ENCODE results near the gene EXOC2.
A peak's percentile ranks its signal among the peaks of the same experiment; 100 is the strongest.

The EXOC2 gene

DNA sequence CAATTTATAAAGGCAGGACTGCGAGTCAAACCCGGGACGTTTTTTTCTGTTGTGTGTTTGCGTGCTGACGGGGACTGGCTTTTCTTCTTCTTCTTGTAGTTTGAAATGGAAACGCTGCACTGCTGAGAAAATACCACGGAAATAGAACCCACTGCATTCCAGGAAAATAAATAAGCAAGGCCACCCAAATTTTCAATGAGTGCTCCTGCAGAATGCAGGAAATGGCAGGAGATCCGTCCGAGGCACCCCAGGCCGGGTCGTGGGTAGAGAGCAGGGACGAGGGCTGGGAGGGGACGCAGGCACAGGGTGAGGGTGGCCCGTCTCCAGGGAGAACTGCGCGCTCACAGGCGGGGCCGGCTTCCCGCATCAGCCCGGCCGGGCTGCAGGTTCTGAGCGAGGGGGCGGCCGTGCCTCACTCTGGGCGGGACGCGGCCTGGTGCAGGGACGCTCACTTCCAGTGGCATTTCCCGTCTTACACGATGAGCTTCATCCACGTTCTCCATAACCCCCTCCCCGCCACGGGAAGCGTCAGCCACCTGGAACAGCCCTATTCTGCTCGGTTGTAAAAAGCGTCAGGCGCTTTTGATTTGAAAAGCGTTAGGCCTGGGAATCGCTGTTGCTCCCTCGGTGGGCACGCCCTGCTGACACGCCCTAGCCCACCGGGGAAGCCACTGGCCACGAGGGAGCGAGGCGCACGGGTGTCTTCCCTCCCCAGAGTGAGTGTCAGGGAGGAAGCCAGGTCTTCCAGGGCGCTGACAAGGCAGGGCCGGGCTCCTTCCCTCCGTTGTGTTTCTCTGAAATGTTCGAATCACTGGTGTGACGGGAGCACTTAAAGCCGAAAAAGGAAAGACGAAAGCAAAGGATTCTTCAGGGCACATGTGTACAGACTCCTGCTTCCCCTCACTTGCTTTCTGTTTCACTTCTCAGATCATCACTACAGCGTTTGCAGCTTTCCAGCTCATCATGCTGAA lies 17.9 kb upstream of the EXOC2 start:
- FAIRE-seq (peak; percentile 92), DNase-seq (ENCODE audit: insufficient read length, low spot score) (peak; percentile 60)
- TF ChIP-seq POU2F2 (IDR thresholded peaks at IDR 0.05; ENCODE audit: low read depth, low read length): no peak
- peak; percentile 63 for TF ChIP-seq SPI1 (IDR thresholded peaks at IDR 0.05; ENCODE audit: low read depth, low read length)
- peak; percentile 62; the same call in 1 of the 2 replicates for TF ChIP-seq POLR2AphosphoS5 (IDR thresholded peaks at IDR 0.05; ENCODE audit: low read depth, low read length)

DNA sequence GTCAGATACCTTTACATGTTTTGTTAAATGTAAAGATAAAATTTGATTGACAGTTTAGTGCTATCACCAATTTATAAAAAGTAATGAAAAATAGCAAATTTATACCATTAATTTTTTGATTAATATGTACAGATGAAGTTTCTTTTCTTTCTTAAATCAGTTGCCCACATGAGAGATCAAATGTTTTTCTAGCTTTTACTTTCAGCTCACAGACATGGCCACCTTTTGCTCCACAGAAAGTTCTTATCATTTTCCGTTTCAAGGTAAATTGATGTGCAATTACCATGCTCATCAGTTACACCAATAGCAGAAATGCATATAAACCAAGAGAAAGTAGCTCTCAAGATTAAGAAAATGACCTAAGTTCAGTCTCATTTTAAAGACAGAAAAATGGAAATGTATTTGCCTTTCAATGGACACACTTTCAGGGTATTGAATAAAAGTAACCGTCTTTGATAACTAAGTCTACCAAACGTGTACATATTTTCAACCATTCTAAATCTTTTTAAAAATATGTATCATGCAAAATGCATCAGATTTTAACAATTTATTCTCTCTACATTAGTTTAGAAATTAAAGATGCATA lies 16.6 kb upstream of the EXOC2 start:
- TF ChIP-seq POLR2AphosphoS5 (IDR thresholded peaks at IDR 0.05; ENCODE audit: low read depth, low read length): no peak
- no peak for TF ChIP-seq TAF1 (IDR thresholded peaks at IDR 0.05; ENCODE audit: low read depth, low read length)
- TF ChIP-seq POU2F2 (IDR thresholded peaks at IDR 0.05; ENCODE audit: low read depth, low read length): no peak
- no peak for TF ChIP-seq PAX5 (IDR thresholded peaks at IDR 0.05; ENCODE audit: insufficient read depth, low read length, severe bottlenecking)
- no peak for TF ChIP-seq POLR2A (IDR thresholded peaks at IDR 0.05; ENCODE audit: low read depth, low read length)
- TF ChIP-seq SPI1 (IDR thresholded peaks at IDR 0.05; ENCODE audit: low read depth, low read length): no peak
- no peak for FAIRE-seq
- DNase-seq (ENCODE audit: insufficient read length, low spot score): no peak

DNA sequence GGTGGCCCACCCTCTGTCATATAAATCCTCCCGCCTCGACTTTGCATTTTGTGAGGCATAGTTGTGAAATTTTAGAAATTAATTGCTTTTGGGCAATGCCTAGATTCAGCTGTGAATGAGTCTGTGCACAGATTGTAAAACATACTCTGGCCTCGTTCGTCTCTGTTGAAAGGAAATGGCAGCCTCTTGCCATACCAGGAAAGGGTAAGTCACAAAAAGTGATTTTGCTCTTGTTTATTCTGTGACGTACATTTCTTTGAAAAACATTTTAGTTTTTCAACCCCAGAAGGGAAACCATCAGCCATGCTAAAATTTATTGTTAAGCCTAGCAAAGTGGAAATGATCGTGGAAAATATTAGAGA lies 15.3 kb upstream of the EXOC2 start:
- TF ChIP-seq SPI1 (IDR thresholded peaks at IDR 0.05; ENCODE audit: low read depth, low read length) (no peak), TAF1 (IDR thresholded peaks at IDR 0.05; ENCODE audit: low read depth, low read length) (no peak), POU2F2 (IDR thresholded peaks at IDR 0.05; ENCODE audit: low read depth, low read length) (no peak), POLR2AphosphoS5 (IDR thresholded peaks at IDR 0.05; ENCODE audit: low read depth, low read length) (no peak), PAX5 (IDR thresholded peaks at IDR 0.05; ENCODE audit: insufficient read depth, low read length, severe bottlenecking) (no peak), POLR2A (IDR thresholded peaks at IDR 0.05; ENCODE audit: low read depth, low read length) (no peak)
- FAIRE-seq (no peak), DNase-seq (ENCODE audit: insufficient read length, low spot score) (no peak)

- TF ChIP-seq PAX5 (IDR thresholded peaks at IDR 0.05; ENCODE audit: insufficient read depth, low read length, severe bottlenecking) (no peak), POLR2AphosphoS5 (IDR thresholded peaks at IDR 0.05; ENCODE audit: low read depth, low read length) (no peak), POLR2A (IDR thresholded peaks at IDR 0.05; ENCODE audit: low read depth, low read length) (no peak), POU2F2 (IDR thresholded peaks at IDR 0.05; ENCODE audit: low read depth, low read length) (no peak), TAF1 (IDR thresholded peaks at IDR 0.05; ENCODE audit: low read depth, low read length) (no peak), SPI1 (IDR thresholded peaks at IDR 0.05; ENCODE audit: low read depth, low read length) (no peak)
- DNase-seq (ENCODE audit: insufficient read length, low spot score) (no peak), FAIRE-seq (peak; percentile 28)
These were observed 14.8 kb upstream of the EXOC2 start for GRCh38 chr6:707576-708236.

GRCh38 chr6:706819-707381 lies 14.0 kb upstream of the EXOC2 start:
- DNase-seq (ENCODE audit: insufficient read length, low spot score) (no peak), FAIRE-seq (peak; percentile 43)
- TF ChIP-seq PAX5 (IDR thresholded peaks at IDR 0.05; ENCODE audit: insufficient read depth, low read length, severe bottlenecking) (no peak), POLR2AphosphoS5 (IDR thresholded peaks at IDR 0.05; ENCODE audit: low read depth, low read length) (no peak), TAF1 (IDR thresholded peaks at IDR 0.05; ENCODE audit: low read depth, low read length) (no peak)

GRCh38 chr6:706146-706545 lies 13.2 kb upstream of the EXOC2 start:
- no peak for FAIRE-seq
- no peak for TF ChIP-seq POLR2A (IDR thresholded peaks at IDR 0.05; ENCODE audit: low read depth, low read length)
- TF ChIP-seq SPI1 (IDR thresholded peaks at IDR 0.05; ENCODE audit: low read depth, low read length): no peak
- no peak for DNase-seq (ENCODE audit: insufficient read length, low spot score)

- no peak for FAIRE-seq
- TF ChIP-seq POLR2A (IDR thresholded peaks at IDR 0.05; ENCODE audit: low read depth, low read length) (no peak), POLR2AphosphoS5 (IDR thresholded peaks at IDR 0.05; ENCODE audit: low read depth, low read length) (no peak), PAX5 (IDR thresholded peaks at IDR 0.05; ENCODE audit: insufficient read depth, low read length, severe bottlenecking) (no peak), TAF1 (IDR thresholded peaks at IDR 0.05; ENCODE audit: low read depth, low read length) (no peak), SPI1 (IDR thresholded peaks at IDR 0.05; ENCODE audit: low read depth, low read length) (no peak), POU2F2 (IDR thresholded peaks at IDR 0.05; ENCODE audit: low read depth, low read length) (no peak)
These were observed 12.1 kb upstream of the EXOC2 start for GRCh38 chr6:705047-705446.

GRCh38 chr6:704046-704445 lies 11.1 kb upstream of the EXOC2 start:
- TF ChIP-seq POLR2A (IDR thresholded peaks at IDR 0.05; ENCODE audit: low read depth, low read length) (no peak), PAX5 (IDR thresholded peaks at IDR 0.05; ENCODE audit: insufficient read depth, low read length, severe bottlenecking) (no peak), SPI1 (IDR thresholded peaks at IDR 0.05; ENCODE audit: low read depth, low read length) (no peak), POU2F2 (IDR thresholded peaks at IDR 0.05; ENCODE audit: low read depth, low read length) (no peak), POLR2AphosphoS5 (IDR thresholded peaks at IDR 0.05; ENCODE audit: low read depth, low read length) (no peak), TAF1 (IDR thresholded peaks at IDR 0.05; ENCODE audit: low read depth, low read length) (no peak)
- DNase-seq (ENCODE audit: insufficient read length, low spot score) (no peak), FAIRE-seq (no peak)

More at GRCh38 chr6:705047-705446, 12.1 kb upstream of the EXOC2 start:
- DNase-seq (ENCODE audit: insufficient read length, low spot score): no peak

- TF ChIP-seq SPI1 (IDR thresholded peaks at IDR 0.05; ENCODE audit: low read depth, low read length): no peak
- TF ChIP-seq PAX5 (IDR thresholded peaks at IDR 0.05; ENCODE audit: insufficient read depth, low read length, severe bottlenecking): no peak
- no peak for TF ChIP-seq POLR2AphosphoS5 (IDR thresholded peaks at IDR 0.05; ENCODE audit: low read depth, low read length)
- TF ChIP-seq TAF1 (IDR thresholded peaks at IDR 0.05; ENCODE audit: low read depth, low read length): no peak
- TF ChIP-seq POLR2A (IDR thresholded peaks at IDR 0.05; ENCODE audit: low read depth, low read length): no peak
- no peak for TF ChIP-seq POU2F2 (IDR thresholded peaks at IDR 0.05; ENCODE audit: low read depth, low read length)
- DNase-seq (ENCODE audit: insufficient read length, low spot score) (no peak), FAIRE-seq (no peak)
These were observed 10.6 kb upstream of the EXOC2 start for GRCh38 chr6:703552-703951.
